ENCODE results near the gene CEP68.

Gene CEP68

GRCh38 chr2:65022189-65022588 is 34.0 kb upstream of the CEP68 start:
- Histone ChIP-seq H3K27me3 (replicated peaks; ENCODE audit: control insufficient read depth, insufficient read depth, low read length) (no peaks in the 10 kb centered on the region), H3K36me3 (ENCODE audit: control insufficient read depth, insufficient read depth, low read length) (peaks cover 34% of the 10 kb centered on the region), H3K4me3 (replicated peaks; ENCODE audit: low read depth, low read length) (no peak overlapping the region)
- no peak for DNase-seq (ENCODE audit: extremely low read depth, insufficient read length)
- TF ChIP-seq, protein P1, sequence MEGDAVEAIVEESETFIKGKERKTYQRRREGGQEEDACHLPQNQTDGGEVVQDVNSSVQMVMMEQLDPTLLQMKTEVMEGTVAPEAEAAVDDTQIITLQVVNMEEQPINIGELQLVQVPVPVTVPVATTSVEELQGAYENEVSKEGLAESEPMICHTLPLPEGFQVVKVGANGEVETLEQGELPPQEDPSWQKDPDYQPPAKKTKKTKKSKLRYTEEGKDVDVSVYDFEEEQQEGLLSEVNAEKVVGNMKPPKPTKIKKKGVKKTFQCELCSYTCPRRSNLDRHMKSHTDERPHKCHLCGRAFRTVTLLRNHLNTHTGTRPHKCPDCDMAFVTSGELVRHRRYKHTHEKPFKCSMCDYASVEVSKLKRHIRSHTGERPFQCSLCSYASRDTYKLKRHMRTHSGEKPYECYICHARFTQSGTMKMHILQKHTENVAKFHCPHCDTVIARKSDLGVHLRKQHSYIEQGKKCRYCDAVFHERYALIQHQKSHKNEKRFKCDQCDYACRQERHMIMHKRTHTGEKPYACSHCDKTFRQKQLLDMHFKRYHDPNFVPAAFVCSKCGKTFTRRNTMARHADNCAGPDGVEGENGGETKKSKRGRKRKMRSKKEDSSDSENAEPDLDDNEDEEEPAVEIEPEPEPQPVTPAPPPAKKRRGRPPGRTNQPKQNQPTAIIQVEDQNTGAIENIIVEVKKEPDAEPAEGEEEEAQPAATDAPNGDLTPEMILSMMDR (IDR thresholded peaks at IDR 0.05; ENCODE audit: insufficient read depth, low read length, poor library complexity, severe bottlenecking) = no peak

DNA sequence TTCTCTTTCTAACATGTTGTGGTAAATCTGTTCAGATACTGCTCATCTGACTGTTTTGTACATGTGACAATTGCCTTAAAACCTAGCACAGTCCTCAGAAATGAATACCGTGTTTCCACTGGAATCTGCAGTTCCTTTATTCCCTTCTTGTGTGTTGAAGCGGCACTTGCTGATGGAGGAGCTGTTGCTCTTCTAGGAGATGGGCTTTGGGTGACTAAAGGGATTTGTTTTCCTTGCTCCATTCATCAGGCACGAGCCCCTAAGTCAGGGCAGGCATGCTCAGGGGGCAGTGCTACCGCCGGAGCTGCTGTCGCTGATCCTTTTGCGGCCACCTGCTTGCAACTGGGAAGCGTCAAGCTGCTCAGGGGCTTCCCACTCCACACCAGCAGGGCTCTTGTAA is 32.5 kb upstream of the CEP68 start:
- H3K27me3 ChIP-seq (replicated peaks; ENCODE audit: control insufficient read depth, insufficient read depth, low read length) = no peaks in the 10 kb centered on the region
- no peak overlapping the region for H3K4me3 ChIP-seq (replicated peaks; ENCODE audit: low read depth, low read length)
- no peak for DNase-seq (ENCODE audit: extremely low read depth, insufficient read length)
- TF ChIP-seq, protein P1 (IDR thresholded peaks at IDR 0.05; ENCODE audit: insufficient read depth, low read length, poor library complexity, severe bottlenecking) = no peak
- H3K36me3 ChIP-seq (ENCODE audit: control insufficient read depth, insufficient read depth, low read length) = peaks cover 27% of the 10 kb centered on the region

DNA sequence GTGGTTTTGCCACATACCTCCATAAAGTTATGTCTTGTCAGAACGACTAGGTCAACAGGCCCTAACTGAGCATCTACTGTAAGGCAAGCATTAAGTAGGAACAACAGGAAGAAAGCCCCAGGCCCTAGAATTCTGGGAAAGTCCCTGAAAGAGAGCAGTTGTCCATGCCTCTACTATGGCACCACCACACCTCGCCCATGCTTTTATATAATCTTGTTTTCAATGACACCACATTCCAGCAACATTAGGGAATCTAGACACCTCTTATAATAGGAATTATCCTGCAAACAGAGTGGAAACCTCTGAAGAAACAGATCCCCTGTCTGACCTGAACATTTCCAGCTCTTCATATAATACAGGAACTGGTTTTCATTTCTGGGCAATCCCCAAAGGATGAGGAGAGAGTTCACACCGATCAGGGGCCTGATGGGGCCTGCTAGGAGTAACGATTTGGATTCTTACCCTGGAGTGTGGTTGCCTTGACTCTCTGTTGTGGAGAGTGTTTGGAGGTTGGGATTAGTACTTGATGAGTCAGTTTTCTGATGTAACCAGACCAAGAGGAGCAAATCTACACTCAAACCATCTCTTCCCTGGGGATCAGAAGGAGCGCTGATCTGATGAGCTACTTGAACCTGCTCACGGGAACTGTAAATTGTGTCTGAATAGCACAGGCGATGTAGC is 31.9 kb upstream of the CEP68 start:
- TF ChIP-seq, protein P1 (IDR thresholded peaks at IDR 0.05; ENCODE audit: insufficient read depth, low read length, poor library complexity, severe bottlenecking) = no peak

DNA sequence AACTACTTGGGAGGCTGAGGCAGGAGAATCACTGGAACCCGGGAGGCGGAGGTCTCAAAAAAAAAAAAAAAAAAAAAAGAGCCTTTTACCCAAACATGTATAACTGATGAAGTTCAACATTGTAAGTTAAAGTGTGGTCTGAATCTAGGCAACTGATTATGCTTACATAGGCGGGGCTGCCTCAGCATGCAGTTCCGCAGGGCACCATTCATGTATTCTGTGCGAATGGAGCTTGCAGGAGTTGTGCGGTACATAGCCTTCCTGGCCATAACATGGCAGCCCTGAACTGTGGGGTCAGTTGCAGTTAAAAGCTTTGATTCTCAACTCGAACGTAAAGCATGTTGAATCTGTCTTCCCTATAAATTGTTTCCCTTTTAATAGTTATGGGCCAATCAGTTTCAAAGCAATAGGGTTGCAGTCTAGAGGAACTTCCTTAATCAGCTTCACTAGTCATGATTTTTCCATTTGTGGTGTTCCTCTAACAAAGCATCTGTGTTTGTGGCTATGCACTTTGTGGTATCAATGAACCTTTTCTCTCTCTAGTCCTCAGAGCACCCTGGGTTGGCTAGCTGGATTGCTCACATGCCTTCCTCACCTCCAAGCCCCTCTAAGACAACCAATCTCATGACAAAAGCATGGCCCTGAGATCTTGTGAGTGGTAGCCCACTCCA is 30.6 kb upstream of the CEP68 start:
- Histone ChIP-seq H3K4me3 (replicated peaks; ENCODE audit: low read depth, low read length) (no peak overlapping the region), H3K27me3 (replicated peaks; ENCODE audit: control insufficient read depth, insufficient read depth, low read length) (no peaks in the 10 kb centered on the region), H3K36me3 (ENCODE audit: control insufficient read depth, insufficient read depth, low read length) (peaks cover 15% of the 10 kb centered on the region)
- DNase-seq (ENCODE audit: extremely low read depth, insufficient read length) = no peak
- TF ChIP-seq, protein P1 (IDR thresholded peaks at IDR 0.05; ENCODE audit: insufficient read depth, low read length, poor library complexity, severe bottlenecking) = no peak

More for the DNA sequence above, 31.9 kb upstream of the CEP68 start:
- peaks cover 21% of the 10 kb centered on the region for H3K36me3 ChIP-seq (ENCODE audit: control insufficient read depth, insufficient read depth, low read length)
- H3K27me3 ChIP-seq (replicated peaks; ENCODE audit: control insufficient read depth, insufficient read depth, low read length) = no peaks in the 10 kb centered on the region
- no peak overlapping the region for H3K4me3 ChIP-seq (replicated peaks; ENCODE audit: low read depth, low read length)
- no peak for DNase-seq (ENCODE audit: extremely low read depth, insufficient read length)

DNA sequence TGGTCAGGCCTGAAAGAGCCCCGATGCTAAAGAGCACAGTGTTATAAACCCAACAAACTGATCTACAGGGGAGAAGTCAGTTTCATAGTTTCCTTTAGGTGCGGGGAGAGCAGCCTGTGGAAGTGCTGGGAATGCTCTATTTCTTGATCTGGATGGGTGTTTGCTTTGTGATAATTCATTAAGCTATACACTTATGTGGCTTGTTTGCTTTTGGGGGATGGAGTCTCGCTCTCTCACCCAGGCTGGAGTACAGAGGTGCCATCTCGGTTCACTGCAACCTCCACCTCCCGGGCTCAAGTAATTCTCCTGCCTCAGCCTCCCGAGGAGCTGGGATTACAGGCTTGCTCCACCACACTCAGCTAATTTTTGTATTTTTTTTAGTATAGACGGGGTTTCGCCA is 30.1 kb upstream of the CEP68 start:
- no peaks in the 10 kb centered on the region for H3K27me3 ChIP-seq (replicated peaks; ENCODE audit: control insufficient read depth, insufficient read depth, low read length)
- DNase-seq (ENCODE audit: extremely low read depth, insufficient read length) = no peak
- no peak overlapping the region for H3K4me3 ChIP-seq (replicated peaks; ENCODE audit: low read depth, low read length)
- H3K36me3 ChIP-seq (ENCODE audit: control insufficient read depth, insufficient read depth, low read length) = peaks cover 9% of the 10 kb centered on the region
- TF ChIP-seq, protein P1 (IDR thresholded peaks at IDR 0.05; ENCODE audit: insufficient read depth, low read length, poor library complexity, severe bottlenecking) = no peak
